ENCODE measurements around the gene CERS6.

The CERS6 gene

DNA sequence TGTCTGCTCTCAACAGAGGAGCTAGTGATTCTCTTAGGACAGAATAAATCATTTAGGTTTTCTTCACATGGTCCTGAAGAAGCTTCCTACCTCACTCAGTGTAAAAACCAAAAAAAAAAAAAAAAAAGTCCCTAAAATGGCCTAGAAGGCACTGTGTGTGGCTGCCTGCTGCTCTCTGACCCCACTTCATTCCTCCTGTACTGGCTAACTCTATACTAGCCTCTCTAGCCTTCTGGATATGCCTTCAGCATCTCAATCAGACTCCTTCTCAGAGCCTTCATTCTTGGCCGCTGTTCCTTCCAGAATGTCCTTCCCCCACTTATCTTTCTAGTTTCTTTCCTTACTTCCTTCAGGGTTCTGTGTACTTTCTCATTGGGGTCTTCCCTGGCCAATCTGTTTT, 82.1 kb downstream of the CERS6 start:
- no peak for DNase-seq

DNA sequence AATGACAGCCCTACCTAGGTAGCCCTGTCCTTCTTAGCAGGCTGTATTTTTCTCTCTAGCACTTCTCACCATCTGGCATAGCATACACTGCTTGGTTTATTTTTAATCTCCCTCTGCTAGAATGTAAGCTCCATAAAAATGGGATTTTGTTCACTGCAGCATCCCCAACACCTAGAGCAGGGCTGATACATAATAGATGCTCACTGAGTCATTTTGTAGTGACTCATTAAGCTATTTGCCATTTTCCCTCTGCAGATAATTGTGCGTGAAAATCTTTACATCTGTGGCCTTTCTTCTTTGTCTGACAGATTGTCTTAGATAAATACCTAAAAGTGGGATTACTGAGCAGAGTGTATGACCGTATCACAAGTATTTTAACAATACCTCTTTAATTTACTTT, 82.5 kb downstream of the CERS6 start:
- DNase-seq = no peak

DNA sequence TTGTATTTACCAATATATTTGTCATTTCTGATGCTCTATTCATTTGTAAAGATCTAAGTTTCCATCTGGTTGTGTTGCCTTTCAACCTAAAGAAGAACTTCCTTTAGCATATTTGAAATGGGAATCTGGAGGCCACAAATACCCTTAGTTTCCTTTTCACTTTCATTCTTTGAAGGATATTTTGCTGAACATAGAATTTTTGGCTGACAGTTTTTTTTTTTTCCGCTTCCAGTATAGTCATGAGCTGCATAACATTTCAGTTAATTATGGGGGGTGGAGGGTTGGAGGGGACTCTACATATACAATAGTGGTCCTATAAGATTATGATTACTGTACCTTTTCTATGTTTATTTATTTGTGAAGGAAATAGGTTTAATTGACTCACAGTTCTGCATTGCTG, 83.9 kb downstream of the CERS6 start:
- no peak for DNase-seq

DNA sequence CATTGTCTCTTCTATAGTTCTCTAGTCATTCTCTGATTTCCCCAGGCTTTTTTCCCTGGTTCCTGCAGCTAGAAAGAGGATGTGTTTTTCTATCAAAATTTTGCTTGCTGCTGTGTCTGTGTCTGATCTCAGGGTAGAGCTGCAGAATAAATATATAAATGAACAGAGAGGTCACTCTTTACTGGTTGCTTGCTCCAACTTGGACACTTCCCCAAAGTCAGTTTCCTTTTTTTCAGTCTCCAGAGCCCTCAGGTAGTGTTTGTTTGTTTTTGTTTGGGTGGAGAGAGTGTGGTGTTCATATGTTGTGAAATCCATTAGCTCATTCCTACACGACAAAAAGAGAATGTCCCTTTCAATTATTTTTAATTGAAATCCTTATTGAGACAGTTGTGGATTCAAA, 85.8 kb downstream of the CERS6 start:
- no peak for DNase-seq

DNA sequence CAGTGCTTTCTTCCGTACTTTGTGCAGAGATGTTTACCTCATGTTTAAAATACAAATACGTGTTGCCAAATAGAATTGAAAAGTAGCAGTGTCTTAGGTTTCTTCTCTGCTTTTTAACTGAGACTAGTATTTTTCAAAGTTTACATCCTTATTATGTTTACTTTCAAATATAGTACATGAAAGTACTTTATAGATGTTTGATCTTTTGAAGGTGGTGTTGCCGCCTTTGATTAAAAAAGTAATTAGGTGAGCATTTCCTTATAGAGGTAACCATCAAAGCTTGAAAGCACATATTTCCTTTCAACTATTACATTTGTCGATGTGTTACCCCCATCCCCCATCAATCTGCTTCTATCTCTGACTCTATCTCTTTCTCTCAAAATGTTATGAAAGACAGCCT, 87.0 kb downstream of the CERS6 start:
- DNase-seq = no peak

DNA sequence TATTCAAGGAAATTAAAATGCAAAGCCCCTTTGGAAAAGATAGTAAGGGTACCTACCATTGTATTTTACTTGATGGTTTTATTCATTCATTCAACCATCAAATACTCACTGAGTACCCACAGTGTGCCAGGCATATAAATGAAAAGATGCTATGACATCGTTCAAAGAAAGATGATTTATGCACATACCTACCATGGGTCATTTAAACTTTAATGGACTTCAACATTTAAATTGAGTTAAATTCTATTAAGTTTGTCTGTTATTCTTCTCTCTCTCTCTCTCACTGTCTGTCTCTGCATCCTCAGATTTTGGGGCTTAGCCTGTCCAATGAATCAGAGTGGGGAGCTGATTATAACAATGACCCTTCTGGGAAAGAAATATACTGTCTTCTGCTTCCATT, 87.9 kb downstream of the CERS6 start:
- DNase-seq = no peak

DNA sequence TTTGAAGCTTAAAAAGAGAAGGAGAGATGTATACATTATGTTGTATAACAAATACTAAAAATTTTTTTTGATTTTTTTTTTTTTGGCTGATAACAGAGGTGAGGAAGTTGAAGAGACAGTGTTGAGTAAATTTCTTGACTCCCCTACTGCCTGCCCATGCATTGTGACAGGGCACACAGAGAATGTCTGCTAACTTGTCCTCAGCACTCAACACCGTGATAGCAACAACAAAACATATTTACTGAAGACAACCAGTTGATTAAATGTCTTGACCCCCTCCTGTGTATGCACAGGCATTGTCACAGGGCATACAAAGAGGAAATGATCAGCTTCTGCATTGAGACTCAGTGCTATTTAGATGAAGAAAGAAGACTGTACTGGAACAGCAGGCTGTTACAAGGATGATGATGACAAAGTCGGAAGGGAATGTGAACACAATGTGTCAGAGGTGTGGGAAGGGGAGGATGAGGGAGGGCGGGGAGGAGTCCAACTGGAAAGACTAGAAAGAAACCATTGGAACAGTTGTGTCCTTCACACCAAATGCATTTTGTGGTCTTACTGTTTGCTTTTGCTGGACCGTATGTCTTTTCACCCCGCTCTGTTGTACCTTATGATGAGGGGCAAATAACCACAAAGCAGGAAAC, 89.5 kb downstream of the CERS6 start:
- peak; percentile 9 for DNase-seq

DNA sequence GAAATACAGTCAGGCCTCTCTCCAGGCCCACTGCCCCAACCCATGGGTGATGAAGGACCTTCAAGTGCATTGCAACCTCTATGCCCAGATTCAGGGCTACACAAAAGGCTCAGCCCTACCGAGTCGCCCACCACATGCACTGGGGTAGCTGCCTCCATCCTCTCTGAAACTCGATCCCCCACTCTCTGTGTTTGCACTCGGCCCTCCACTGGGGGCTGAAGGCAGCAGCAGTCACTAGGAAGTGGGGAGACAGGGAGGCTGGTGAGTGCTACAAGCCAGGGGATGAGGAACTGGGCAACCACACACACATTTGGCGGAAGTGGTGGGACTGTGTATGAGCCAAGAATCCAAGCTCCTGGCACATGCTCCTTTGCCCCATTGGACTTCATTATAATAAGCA, 94.6 kb downstream of the CERS6 start:
- DNase-seq = no peak

DNA sequence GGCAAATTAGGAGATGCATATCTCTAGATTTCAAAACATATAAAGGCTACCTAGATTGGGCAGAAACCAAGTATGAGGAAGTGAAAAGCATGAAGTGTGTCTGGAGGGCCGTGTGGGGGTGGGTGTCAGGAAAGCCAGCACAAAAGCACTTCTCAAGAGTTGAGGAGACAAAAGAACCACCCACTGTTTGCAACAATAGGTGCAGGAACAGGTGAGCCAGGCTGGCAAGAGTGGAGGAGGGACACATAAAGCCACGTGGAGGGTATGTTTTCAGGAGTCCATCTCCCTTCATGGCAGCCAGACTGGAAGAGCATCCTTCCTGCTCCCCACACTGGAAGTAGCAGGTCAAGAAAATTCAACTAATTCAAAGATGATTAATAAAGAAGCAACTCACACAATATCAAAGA, 96.4 kb downstream of the CERS6 start:
- DNase-seq = peak; percentile 94

DNA sequence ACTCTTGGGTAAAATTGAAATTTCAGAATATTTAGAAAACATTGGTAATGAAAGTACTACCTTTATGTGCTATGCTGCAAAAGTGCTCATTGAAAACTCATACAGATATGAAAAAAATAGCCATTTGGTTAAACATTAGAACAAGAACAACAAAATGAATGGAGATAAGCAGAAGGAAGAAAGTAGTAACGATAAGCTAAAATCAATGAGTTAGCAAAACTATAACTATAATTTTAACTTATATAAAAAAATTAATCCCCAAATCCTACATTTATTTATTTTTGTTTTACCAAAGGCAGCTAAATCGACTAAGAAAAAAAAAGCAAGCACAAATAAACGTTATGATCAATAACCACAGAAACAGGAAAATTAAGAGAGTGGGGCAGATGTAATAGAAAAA, 99.2 kb downstream of the CERS6 start:
- DNase-seq = no peak

DNA sequence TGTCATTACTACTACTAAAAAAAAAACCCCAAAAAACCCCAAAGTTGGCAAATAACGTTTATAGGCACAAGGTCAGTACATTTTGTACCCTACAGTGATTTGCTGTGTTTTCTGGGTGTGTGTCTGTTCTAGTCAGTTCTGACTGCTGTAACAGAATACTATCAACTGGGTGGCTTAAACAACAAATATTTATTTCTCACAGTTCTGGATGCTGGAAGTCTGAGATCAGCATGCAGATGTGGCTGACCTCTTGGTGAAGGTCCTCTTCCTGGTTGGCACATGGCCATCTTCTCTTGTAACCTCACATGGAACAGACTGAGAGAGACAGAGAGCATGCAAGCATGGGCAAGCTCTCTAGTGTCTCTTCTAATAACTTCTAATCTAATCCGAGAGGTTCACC, 103.1 kb downstream of the CERS6 start:
- no peak for DNase-seq

DNA sequence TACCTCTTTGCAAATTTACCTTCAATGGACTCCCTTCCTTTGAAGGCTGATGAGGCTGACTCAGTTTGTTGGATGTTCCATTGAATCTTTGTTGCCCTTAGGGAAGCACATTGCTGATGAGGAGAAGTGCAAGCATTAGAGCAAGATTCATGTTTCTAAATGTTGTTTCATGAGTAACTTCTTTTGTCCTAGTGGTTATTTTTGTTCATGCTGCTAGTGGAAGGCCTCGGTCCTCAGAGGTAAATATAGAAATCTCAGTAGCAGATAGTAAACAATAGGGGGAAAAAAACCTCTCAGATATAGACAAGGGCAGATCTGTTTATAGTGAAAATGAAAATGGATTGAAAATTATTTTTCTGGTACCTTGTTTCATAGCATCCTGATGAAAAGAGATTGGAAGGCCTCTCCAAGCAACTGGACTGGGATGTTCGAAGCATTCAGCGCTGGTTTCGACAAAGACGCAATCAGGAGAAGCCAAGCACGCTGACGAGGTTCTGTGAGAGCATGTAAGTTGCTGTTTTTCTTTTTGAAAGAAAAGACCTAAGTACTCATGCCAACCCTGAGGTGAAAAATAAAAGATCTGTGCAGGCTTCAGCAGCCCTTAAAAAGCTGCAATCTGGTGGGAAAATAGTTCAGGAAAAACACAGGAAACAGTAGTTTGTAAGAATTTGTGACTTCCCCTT, 104.9 kb downstream of the CERS6 start:
- DNase-seq = no peak

DNA sequence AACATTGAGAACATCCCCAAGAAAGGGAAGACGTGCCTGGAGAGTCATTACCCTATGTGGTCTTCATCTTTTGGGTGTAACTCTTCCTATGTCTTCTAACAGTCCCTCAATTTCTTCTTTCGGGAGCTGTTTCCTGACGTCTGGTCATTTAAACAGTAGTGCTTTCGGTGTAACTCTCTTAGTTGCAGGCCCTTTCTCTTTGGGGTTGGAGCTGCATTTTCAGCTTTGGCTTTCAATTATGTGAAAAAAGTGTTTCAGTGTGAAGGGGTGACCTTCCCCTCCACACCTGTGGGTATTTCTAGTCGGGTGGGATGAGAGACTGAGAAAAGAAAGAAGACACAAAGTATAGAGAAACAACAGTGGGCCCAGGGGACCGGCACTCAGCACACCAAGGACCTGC, 105.9 kb downstream of the CERS6 start:
- no peak for DNase-seq

DNA sequence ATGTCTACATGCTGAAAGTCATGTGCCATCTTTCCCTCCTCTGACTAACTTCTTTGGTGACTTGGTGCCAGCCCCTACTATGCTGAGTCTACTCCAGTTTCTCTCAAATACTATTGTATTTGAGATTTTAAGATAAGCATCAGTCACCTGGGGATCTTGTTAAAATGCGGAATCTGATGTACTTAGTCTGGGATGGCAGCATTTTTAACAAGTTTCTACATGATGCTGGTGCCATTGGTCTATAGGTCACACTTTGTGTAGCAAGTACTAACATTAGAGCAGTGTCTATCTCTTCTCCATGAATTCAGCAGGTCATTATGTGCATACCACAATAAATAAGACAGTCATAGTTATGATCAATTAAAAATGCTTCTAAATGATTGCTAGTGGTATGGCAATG, 106.9 kb downstream of the CERS6 start:
- no peak for DNase-seq

DNA sequence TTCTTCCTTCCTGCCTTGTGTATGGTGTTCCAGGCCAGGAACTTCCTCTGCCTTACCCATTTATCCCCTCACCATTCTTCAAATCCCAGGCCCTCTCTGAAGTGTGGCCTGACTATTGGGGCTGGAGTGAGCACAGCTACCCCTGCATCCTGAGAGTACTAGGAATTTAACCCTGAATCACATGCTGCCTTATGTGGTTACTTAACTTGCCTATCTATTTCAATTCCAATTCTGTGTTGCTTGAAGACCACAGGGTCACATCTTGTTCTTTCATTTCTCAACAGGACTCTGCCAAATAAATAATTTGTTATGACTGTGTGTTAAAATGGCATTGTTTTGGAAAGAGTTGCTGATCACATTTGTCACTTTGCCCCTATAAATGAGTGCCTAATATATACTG, 108.6 kb downstream of the CERS6 start:
- DNase-seq = no peak

DNA sequence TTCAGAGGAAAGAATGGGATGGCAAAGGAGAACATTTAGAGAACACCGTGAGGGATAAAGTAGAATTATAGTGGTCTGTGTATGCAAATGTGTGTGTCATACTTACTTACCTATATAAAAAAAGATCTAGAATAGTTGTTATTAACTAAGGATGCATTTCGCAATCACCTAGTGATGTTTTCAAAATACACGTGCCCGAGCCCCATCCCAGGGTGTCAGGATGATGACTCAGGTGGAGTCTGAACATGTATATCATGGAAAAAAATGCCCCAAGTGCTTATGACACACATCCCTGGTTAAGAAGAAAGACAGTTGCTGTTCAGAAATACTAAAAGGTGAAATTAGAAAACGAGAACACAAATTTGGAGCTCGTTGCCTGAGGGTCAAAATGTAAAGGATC, 109.0 kb downstream of the CERS6 start:
- no peak for DNase-seq

DNA sequence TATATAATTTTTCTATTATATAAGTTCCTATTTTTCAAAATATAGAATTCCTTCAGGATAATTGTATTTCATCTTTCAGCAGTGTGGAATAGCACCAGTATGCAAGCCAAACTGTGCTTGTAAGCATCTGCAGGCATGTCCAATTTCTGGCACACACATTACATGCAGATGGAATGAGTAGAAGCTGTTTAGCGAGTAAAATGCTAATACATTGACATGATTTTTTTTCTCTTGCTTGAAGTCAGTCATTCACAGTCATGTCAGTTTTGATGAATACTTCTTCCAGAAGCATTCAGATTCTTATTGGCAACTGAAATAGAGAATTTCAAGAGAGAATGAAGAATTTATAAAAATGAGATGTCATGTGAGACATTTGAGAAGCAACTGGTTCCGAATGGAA, 109.4 kb downstream of the CERS6 start:
- no peak for DNase-seq

DNA sequence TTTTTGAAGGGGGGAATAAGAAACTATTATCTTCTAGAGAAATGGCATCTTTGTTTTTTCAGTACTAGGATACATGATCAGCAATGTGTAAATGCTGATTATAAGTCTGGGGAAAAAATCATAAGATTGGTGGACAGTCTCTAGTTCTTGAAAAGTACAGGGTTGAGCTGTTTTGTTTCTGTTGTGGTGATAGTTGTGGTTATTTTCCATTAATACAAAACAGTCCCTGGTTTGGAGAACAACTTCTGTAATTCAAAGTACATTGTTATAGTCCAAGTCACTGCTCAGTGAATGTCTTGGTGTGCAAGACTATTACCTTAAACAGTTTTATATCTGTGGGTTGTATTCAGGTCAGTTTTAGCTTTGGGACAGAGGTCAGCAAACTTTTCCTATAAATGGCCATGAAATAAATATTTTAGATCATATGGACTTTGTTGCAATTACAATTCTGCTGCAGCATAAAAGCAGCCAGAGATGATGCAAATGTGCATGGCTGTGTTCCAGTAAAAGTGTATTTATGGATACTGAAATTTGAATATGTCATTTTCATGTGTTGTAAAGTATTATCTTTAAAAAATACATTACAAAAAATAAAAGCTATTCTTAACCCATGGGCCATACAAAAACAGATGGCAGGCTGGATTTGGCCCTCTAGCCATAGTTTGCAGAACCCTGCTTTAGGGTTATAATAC, 111.0 kb downstream of the CERS6 start:
- DNase-seq = no peak

DNA sequence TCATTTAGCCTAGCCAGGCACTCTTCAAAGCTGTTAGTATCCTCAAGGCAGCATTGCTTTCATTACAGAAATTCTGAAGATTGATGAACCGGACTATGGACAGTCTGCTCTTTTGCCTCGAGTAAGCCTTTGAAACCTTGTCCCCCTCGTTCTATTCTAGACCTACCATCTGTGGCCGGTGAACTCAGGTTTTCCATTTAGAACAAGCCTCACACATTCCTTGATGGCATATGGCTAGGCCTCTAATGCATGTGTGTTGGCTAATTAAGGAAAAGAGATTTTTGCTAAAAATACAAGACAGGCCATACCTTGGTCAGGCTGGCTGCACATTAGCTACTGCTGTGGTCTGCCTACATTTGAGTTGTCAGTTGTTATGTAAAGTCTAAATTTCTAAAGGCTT, 111.8 kb downstream of the CERS6 start:
- no peak for DNase-seq

DNA sequence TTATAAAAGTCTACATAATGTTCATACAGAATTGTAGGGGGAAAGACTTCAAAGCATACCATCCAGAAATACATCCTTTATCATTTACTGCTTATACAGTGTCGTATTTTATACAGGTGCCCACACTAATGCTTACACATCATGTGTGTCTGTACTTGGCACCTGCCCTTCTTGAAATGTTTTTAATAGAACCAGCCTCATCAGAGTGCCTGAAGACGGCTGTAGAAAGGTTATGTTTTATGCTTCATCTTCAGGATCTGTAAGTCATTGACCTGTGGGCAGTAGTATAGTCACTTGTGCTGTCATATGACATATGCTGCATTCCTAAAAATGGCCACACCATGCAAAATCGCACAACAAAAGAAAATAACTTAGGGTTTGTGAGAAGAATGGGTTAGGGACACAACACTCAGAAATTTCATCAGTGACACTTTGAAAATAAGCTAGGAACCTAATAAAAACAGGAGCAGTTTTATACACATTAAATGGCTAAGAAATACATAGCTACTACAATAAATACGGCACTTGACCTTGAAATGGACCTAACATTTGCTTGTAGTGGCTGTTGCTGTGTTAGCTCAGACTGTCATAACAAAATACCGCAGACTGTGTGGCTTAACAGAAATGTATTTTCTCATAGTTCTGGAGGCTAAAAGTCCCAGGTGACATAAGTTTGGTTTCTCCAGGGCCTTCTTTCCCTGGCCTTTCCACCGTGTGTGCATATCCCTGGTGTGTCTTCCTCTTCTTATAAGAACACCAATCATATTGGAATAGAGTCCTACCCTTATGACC, 112.6 kb downstream of the CERS6 start:
- DNase-seq = no peak

DNA sequence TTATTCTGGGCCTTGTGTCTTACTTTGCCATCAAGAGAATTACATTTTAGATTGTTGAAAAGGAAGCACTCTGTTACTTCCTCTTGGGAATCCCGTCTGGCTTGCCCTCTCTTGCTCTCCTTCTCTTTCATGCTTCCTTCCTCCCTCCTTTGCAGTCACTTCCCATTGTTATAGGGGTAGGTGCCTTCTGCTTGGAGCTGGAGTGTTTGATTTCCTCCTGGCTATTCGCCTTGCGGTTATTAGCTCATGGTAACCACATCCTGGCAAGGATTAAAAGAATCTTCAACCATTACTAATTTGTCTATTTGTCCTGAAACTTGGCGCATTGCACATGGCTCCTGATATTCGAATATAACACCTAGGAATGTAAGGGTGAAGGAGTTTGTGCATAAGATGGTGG, 115.0 kb downstream of the CERS6 start:
- DNase-seq = no peak

DNA sequence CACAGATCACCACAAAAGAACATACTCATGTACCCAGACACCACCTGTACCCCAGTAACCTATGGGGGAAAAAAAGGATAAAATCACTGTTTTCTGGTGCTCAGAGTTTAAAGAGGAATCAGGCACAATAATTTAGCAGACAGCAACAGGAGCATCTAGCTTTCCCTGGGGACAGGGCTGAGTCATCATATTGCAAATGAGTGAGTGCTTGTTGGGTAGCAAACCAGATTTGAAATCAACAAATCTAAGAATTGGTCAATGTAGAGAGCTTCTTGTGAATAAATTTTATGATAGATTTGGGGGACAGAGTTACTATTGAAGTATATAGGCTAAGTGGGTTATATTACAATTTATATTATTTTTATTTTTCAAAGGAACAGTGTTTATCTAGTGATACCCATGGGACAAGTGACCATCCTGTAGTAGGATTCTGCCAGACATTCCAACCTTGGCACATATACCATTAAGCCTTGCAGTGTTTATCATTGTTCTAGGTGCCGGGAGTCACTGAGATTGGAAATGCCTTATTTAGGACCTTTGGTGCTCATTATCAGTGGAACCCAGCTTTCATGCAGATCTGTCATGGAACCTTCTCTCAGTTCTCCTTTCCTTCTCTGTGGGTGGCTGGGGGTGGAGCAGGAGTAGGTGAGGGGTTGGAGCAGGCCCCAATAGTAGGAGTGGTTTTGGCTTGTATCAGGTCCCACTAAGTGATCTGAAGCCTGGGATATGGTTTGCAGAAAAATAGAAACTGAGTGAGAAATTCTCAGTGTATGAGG, 117.2 kb downstream of the CERS6 start:
- DNase-seq = no peak
